Prostate gland (tissue), 2 donors: ENCODE measurements around the gene PAXX.

Experiments used
- CTCF ChIP-seq, 4 experiments: fragments of 200-600 bp in 2 of 4; fragments of 450-650 bp in 2 of 4; sonication (generic) in 2 of 4; IDR thresholded peaks; 1 replicate in 3 of 4; 2 replicates in 1 of 4; pipeline ENCODE4 v1.5.1; 2016 to 2019; ENCODE audit warnings: antibody characterized with exemption in 4 of 4, mild to moderate bottlenecking in 2 of 4, moderate library complexity in 2 of 4
- POLR2A ChIP-seq: fragments of 450-650 bp; IDR thresholded peaks from one replicate; pipeline ENCODE4 v1.6.1; 2016; ENCODE audit warnings: antibody characterized with exemption, mild to moderate bottlenecking

- TF ChIP-seq CTCF (IDR thresholded peaks at IDR 0.05): no peak
- no peak for TF ChIP-seq POLR2A
Observed at GRCh38 chr9:136971746-136972145, 20.5 kb upstream of the PAXX start.
